GM06990 (cell line): Measurements from ENCODE around the gene IL9.
A peak's percentile ranks its signal among the peaks of the same experiment; 100 is the strongest.

Experiments
- DNase-seq: peaks from one replicate; pipeline ENCODE4 v3.0.0-alpha.2; 2011; ENCODE audit not compliant: insufficient read length; ENCODE audit errors: extremely low read depth
- H3K27me3 ChIP-seq: replicated peaks from 2 replicates; pipeline ENCODE4 v1.6.0; 2011; ENCODE audit warnings: low read length; ENCODE audit not compliant: control insufficient read depth, insufficient read depth
- H3K36me3 ChIP-seq: 2 replicates; pipeline ENCODE4 v1.5.1; 2011; ENCODE audit warnings: low read length; ENCODE audit not compliant: control insufficient read depth, insufficient read depth
- H3K4me3 ChIP-seq: replicated peaks from 2 replicates; pipeline ENCODE4 v1.5.1; 2011; ENCODE audit warnings: low read depth, mild to moderate bottlenecking, control low read depth, low read length
- TF ChIP-seq, protein P1 (sequence below): IDR thresholded peaks from 2 replicates; pipeline ENCODE4 v1.5.1; 2011; ENCODE audit warnings: low read length, control low read depth, mild to moderate bottlenecking, inconsistent platforms; ENCODE audit not compliant: insufficient read depth, poor library complexity, severe bottlenecking

The IL9 gene

DNA sequence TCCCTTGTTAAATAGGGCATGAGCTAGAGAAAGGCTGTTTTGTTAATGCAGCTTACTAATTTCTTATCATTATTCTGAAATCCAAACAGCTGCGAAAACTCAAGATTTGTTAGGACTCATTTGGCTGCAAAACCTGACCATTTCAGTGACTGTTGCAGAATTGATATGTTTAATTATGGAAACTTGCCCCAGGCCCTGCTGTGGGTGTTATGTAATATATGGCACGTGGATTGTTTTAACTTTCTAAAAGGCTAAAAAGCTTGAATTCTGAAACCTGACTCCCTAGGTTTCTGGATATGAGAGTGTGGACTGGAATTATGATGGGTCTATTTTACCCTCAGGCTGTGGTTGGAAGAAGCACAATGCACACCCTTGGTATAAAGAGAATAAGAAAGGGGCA is 4.4 kb downstream of the IL9 start:
- TF ChIP-seq, protein P1, sequence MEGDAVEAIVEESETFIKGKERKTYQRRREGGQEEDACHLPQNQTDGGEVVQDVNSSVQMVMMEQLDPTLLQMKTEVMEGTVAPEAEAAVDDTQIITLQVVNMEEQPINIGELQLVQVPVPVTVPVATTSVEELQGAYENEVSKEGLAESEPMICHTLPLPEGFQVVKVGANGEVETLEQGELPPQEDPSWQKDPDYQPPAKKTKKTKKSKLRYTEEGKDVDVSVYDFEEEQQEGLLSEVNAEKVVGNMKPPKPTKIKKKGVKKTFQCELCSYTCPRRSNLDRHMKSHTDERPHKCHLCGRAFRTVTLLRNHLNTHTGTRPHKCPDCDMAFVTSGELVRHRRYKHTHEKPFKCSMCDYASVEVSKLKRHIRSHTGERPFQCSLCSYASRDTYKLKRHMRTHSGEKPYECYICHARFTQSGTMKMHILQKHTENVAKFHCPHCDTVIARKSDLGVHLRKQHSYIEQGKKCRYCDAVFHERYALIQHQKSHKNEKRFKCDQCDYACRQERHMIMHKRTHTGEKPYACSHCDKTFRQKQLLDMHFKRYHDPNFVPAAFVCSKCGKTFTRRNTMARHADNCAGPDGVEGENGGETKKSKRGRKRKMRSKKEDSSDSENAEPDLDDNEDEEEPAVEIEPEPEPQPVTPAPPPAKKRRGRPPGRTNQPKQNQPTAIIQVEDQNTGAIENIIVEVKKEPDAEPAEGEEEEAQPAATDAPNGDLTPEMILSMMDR: no peak
- DNase-seq: no peak
- no peak overlapping the region for H3K4me3 ChIP-seq
- H3K27me3 ChIP-seq: peaks cover 3% of the 10 kb centered on the region; the same call in 1 of the 2 replicates
- H3K36me3 ChIP-seq: no peaks in the 10 kb centered on the region

DNA sequence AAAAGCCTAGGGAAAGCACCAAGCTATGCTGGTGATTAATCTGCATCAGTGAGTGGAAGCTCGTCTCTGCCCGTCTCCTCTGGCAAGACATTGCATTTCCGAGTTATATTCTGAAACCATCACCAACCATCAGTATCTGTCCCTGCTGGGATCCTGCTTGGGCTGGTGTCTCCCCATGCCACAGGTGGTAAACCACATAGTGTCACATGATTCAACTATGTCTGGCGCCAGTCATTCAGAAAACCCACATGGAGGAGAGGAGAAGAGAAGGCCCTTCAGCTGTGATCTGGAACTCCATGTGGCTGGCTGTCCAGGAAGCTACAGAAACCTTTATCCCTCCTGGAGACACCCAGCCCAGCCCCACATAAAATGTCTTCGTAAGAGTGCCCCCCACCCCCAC is 4.8 kb downstream of the IL9 start:
- Histone ChIP-seq H3K4me3 (no peak overlapping the region), H3K27me3 (peaks cover 3% of the 10 kb centered on the region; the same call in 1 of the 2 replicates), H3K36me3 (no peaks in the 10 kb centered on the region)
- DNase-seq: no peak
- TF ChIP-seq, protein P1: no peak

DNA sequence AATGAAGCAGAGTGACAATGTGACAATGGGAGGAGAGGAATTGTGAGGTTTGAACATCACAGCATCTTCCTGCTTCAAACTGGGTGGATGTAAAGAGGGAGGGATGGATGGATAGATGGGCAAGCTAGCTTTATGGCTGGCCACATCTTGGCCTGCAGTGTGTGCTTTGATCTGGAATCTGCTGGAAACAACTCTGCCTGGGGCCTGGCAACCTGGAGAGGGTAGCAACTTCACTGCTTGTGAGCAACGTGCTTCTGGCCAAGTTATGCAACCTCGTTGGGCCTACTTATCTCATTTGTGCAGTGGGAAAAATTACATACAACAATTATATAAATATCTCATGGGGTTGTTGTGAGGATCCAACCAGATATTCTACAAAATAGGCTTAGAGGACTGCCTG is 5.3 kb downstream of the IL9 start:
- no peak for DNase-seq
- peaks cover 3% of the 10 kb centered on the region; the same call in 1 of the 2 replicates for H3K27me3 ChIP-seq
- no peaks in the 10 kb centered on the region for H3K36me3 ChIP-seq
- TF ChIP-seq, protein P1: no peak
- no peak overlapping the region for H3K4me3 ChIP-seq

DNA sequence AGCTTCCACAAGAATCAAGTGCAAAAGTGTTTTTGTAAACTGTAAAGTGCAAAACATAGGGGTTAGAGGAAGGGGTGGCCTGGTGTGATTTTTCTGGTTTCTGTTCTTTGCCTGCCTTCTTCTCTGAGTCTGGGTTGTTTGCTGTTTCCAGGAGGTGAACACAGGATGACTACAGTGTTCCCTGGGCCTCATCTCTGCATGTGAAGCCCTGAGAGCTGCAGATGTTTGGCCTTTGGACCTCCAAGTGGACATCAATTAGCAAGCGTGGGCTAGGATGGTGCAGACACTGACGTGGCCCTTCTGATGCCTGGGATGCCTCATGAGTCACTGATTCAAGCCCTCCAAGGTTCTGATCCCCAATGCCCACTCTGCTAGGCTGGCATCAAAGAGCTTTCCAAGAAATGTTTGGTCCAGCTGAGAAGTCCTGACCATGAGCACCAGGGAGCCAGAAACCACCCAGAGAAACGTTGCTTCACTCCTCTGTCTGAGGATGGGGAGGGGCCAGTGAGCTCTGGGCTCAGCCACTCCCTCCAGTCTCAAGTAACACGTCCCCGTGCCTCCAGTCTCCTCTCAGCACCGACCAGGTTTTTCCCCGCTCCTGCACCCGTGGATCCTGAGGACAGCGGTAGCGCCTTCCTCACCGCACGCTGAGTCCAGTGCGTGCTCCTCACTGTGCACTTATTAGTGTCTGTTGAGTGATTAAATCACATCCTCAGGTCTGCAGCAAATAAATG is 7.6 kb downstream of the IL9 start:
- TF ChIP-seq, protein P1: no peak
- Histone ChIP-seq H3K36me3 (no peaks in the 10 kb centered on the region), H3K4me3 (no peak overlapping the region), H3K27me3 (peaks cover 1% of the 10 kb centered on the region; the same call in 1 of the 2 replicates)
- DNase-seq: no peak

DNA sequence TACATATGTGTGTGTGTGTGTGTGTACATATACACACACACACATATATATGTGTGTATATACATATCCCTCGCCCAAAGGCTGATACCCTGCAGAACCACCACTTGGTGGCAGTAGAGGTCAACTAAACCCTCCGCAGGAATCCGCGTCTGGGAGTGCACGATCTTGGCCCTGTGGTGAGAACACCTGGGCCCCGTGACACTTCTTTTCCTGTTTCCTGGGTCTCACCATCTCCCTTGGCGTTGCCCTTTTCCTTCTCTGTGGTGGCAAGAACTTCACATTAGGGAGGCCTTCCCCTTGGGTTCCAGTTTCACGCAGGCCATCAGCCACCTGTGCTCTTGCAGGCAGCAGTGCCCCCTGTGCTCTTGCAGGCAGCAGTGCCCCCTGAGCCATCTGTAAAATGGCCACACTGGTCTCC is 8.2 kb downstream of the IL9 start:
- H3K36me3 ChIP-seq: no peaks in the 10 kb centered on the region
- DNase-seq: peak; percentile 33
- TF ChIP-seq, protein P1: peak; percentile 73
- H3K4me3 ChIP-seq: no peak overlapping the region
- H3K27me3 ChIP-seq: peaks cover 1% of the 10 kb centered on the region; the same call in 1 of the 2 replicates
